PFSK-1 (cell line): ENCODE data around the gene AKAP9.

Source experiments
- POLR2AphosphoS5 ChIP-seq: IDR thresholded peaks from 2 replicates; pipeline ENCODE4 v1.6.1; 2012; ENCODE audit warnings: low read depth, mild to moderate bottlenecking, control low read depth, low read length, moderate library complexity
- SIN3A ChIP-seq: IDR thresholded peaks from 2 replicates; pipeline ENCODE4 v1.6.1; 2012; ENCODE audit warnings: mild to moderate bottlenecking, low read length, moderate library complexity, borderline replicate concordance; ENCODE audit not compliant: insufficient read depth
- TF ChIP-seq, protein P1 (sequence below), 2 experiments: IDR thresholded peaks; 2 replicates each; pipeline versions ENCODE4 v1.6.1 to v1.8.0; 2011 to 2012; ENCODE audit warnings: low read depth in 2 of 2, low read length in 2 of 2, control low read depth in 1 of 2, inconsistent platforms in 1 of 2, mild to moderate bottlenecking in 1 of 2, moderate library complexity in 1 of 2; ENCODE audit not compliant: insufficient read depth in 1 of 2

- TF ChIP-seq POLR2AphosphoS5: no peak
- TF ChIP-seq, protein P1, sequence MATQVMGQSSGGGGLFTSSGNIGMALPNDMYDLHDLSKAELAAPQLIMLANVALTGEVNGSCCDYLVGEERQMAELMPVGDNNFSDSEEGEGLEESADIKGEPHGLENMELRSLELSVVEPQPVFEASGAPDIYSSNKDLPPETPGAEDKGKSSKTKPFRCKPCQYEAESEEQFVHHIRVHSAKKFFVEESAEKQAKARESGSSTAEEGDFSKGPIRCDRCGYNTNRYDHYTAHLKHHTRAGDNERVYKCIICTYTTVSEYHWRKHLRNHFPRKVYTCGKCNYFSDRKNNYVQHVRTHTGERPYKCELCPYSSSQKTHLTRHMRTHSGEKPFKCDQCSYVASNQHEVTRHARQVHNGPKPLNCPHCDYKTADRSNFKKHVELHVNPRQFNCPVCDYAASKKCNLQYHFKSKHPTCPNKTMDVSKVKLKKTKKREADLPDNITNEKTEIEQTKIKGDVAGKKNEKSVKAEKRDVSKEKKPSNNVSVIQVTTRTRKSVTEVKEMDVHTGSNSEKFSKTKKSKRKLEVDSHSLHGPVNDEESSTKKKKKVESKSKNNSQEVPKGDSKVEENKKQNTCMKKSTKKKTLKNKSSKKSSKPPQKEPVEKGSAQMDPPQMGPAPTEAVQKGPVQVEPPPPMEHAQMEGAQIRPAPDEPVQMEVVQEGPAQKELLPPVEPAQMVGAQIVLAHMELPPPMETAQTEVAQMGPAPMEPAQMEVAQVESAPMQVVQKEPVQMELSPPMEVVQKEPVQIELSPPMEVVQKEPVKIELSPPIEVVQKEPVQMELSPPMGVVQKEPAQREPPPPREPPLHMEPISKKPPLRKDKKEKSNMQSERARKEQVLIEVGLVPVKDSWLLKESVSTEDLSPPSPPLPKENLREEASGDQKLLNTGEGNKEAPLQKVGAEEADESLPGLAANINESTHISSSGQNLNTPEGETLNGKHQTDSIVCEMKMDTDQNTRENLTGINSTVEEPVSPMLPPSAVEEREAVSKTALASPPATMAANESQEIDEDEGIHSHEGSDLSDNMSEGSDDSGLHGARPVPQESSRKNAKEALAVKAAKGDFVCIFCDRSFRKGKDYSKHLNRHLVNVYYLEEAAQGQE (IDR thresholded peaks at IDR 0.05; ENCODE audit: insufficient read depth in 1 of 2, low read depth in 2 of 2, low read length in 2 of 2): no peak
- TF ChIP-seq SIN3A: no peak
Measured at GRCh38 chr7:92156990-92157389, 216.3 kb downstream of the AKAP9 start.
